Measurements from ENCODE around the gene NLRC5. TPM values are rescaled to one million over a fixed set of nuclear protein-coding genes. Genes with fewer than 3 reads are reported as not detected.
A peak's percentile ranks its signal among the peaks of the same experiment; 100 is the strongest.

NLRC5 gene
- total RNA-seq, 4 donors from 2014 or later = 32.4 to 57.9 (median 37.1) TPM

GRCh38 chr16:56964243-56965148 is 24.9 kb upstream of the NLRC5 start:
- Histone ChIP-seq H3K4me1 (peaks cover 0 to 37% (median 15%) of the 10 kb centered on the region in 4 donors), H3K36me3 (no peaks in the 10 kb centered on the region), H3K9me3 (no peaks in the 10 kb centered on the region), H3K4me3 (no peak overlapping the region), H3K27me3 (no peaks in the 10 kb centered on the region), H3K27ac (no peak overlapping the region)
- 44 to 50% methylated on average over 29 to 30 of the region's 30 CpGs for WGBS, 2 donors
- DNase-seq (ENCODE audit: low spot score in 2 of 2) = peak; percentile 76
- TF ChIP-seq CTCF (IDR thresholded peaks at IDR 0.05) (peak; percentile 54 to 97 (median 70)), EP300 (IDR thresholded peaks at IDR 0.05) (peak in 1 of 2 donors; percentile 58), POLR2A (IDR thresholded peaks at IDR 0.05) (no peak)

GRCh38 chr16:56965149-56966092 is 23.9 kb upstream of the NLRC5 start:
- H3K4me3 ChIP-seq = no peak overlapping the region
- DNase-seq (ENCODE audit: low spot score in 2 of 2) = no peak
- peak overlapping the region in 2 of 4 donors; percentile 11 to 35 for H3K27ac ChIP-seq
- TF ChIP-seq EP300 (IDR thresholded peaks at IDR 0.05) (no peak), CTCF (IDR thresholded peaks at IDR 0.05) (no peak), POLR2A (IDR thresholded peaks at IDR 0.05) (no peak)
- H3K9me3 ChIP-seq = no peaks in the 10 kb centered on the region
- WGBS, 2 donors = 72 to 81% methylated on average over 12 of the region's 12 CpGs
- H3K27me3 ChIP-seq = no peaks in the 10 kb centered on the region
- H3K36me3 ChIP-seq = no peaks in the 10 kb centered on the region
- peaks cover 0 to 35% (median 14%) of the 10 kb centered on the region in 4 donors for H3K4me1 ChIP-seq

- H3K9me3 ChIP-seq = no peaks in the 10 kb centered on the region
- no peaks in the 10 kb centered on the region for H3K36me3 ChIP-seq
- 62 to 73% methylated on average over 3 of the region's 3 CpGs for WGBS, 2 donors
- peaks cover 0 to 28% (median 12%) of the 10 kb centered on the region in 4 donors for H3K4me1 ChIP-seq
- DNase-seq (ENCODE audit: low spot score in 2 of 2) = no peak
- H3K4me3 ChIP-seq = no peak overlapping the region
- H3K27me3 ChIP-seq = no peaks in the 10 kb centered on the region
- H3K27ac ChIP-seq = peak overlapping the region in 2 of 4 donors; percentile 11 to 35
- TF ChIP-seq POLR2A (IDR thresholded peaks at IDR 0.05) (no peak), EP300 (IDR thresholded peaks at IDR 0.05) (no peak), CTCF (IDR thresholded peaks at IDR 0.05) (no peak)
Measured at GRCh38 chr16:56966093-56966475, 23.3 kb upstream of the NLRC5 start.

GRCh38 chr16:56967733-56968132 is 21.6 kb upstream of the NLRC5 start:
- Histone ChIP-seq H3K36me3 (no peaks in the 10 kb centered on the region), H3K27me3 (no peaks in the 10 kb centered on the region), H3K4me1 (peaks cover 0 to 24% (median 8%) of the 10 kb centered on the region in 4 donors), H3K4me3 (no peak overlapping the region), H3K9me3 (no peaks in the 10 kb centered on the region), H3K27ac (no peak overlapping the region)
- no peak for TF ChIP-seq EP300 (IDR thresholded peaks at IDR 0.05)
- TF ChIP-seq CTCF (IDR thresholded peaks at IDR 0.05) = no peak
- TF ChIP-seq POLR2A (IDR thresholded peaks at IDR 0.05) = no peak
- no peak for DNase-seq (ENCODE audit: low spot score in 2 of 2)
- WGBS, 2 donors = 10 to 24% methylated on average over 2 of the region's 2 CpGs

Measured in tibial nerve (tissue), 4 donors.